A549 (cell line): ENCODE data around the gene GAMT. TPM values are rescaled to one million over a fixed set of nuclear protein-coding genes. Genes with fewer than 3 reads are reported as not detected.

Source experiments
- ATAC-seq, 2 experiments: fragments of 200-7000 bp in 1 of 2; fragments of >200 bp in 1 of 2; cut with Nextera tagmentation in 1 of 2; cut with Tn5 transposase in 1 of 2; 3 replicates each; pipeline versions ENCODE4 v1.8.0 to v1.9.1; 2018 to 2020; ENCODE audit warnings: mild to moderate bottlenecking in 1 of 2, moderate library complexity in 1 of 2
- CTCF ChIA-PET: fragments of 300-600 bp; sonication (Branson Sonifier 250); formaldehyde crosslinking; extraction: SDS; loops from one replicate; lab custom pipeline; 2021; ENCODE audit warnings: antibody characterized with exemption, inconsistent platforms; lab: Yijun Ruan, JAX
- POLR2A ChIA-PET: fragments of 350-600 bp; formaldehyde crosslinking; extraction: SDS; loops from one replicate; lab custom pipeline; 2021; ENCODE audit warnings: antibody characterized with exemption, inconsistent platforms; lab: Yijun Ruan, JAX
- DNase-seq, 2 experiments: peaks; one replicate each; pipeline versions ENCODE4 v3.0.0 to v3.0.0-alpha.2; 2011 to 2016; ENCODE audit warnings: low read depth in 1 of 2, low spot score in 1 of 2
- FAIRE-seq: peaks from 2 replicates; lab custom pipeline; 2011; peaks lifted over from hg19 to GRCh38; lab: Jason Lieb, UNC
- H3K27ac ChIP-seq, 2 experiments: fragments of >200 bp; sonication (Bioruptor Twin); formaldehyde crosslinking; 3 replicates each; pipeline ENCODE4 v1.5.1; 2016 to 2017
- H3K4me1 ChIP-seq: fragments of >200 bp; sonication (Bioruptor Twin); formaldehyde crosslinking; 3 replicates; pipeline ENCODE4 v1.6.1; 2016
- H3K4me2 ChIP-seq: fragments of >200 bp; sonication (Bioruptor Twin); formaldehyde crosslinking; 3 replicates; pipeline ENCODE4 v1.6.1; 2016
- H3K4me3 ChIP-seq: fragments of >200 bp; sonication (Bioruptor Twin); formaldehyde crosslinking; 3 replicates; pipeline ENCODE4 v1.5.1; 2016
- H3K9me3 ChIP-seq: fragments of >200 bp; sonication (Bioruptor Twin); formaldehyde crosslinking; 3 replicates; pipeline ENCODE4 v1.6.1; 2016
- BHLHE40 ChIP-seq: IDR thresholded peaks from 2 replicates; pipeline ENCODE4 v1.6.1; 2012; ENCODE audit warnings: low read depth, low read length, inconsistent platforms
- CHD4 ChIP-seq: fragments of 200-600 bp; sonication (generic); IDR thresholded peaks from 2 replicates; pipeline ENCODE4 v1.6.1; 2016; ENCODE audit warnings: antibody characterized with exemption, mild to moderate bottlenecking, borderline replicate concordance
- CTCF ChIP-seq: fragments of >200 bp; sonication (Bioruptor Twin); formaldehyde crosslinking; IDR thresholded peaks from 3 replicates; pipeline ENCODE4 v1.5.1; 2016
- EP300 ChIP-seq, 2 experiments: fragments of >200 bp; sonication (Bioruptor Twin); formaldehyde crosslinking; IDR thresholded peaks; 2 replicates in 1 of 2; 3 replicates in 1 of 2; pipeline ENCODE4 v1.6.1; 2016 to 2017
- FOSL2 ChIP-seq, 2 experiments: fragments of 450-650 bp in 1 of 2; fragments of >200 bp in 1 of 2; sonication (Bioruptor Twin) in 1 of 2; formaldehyde crosslinking; IDR thresholded peaks; 2 replicates each; pipeline versions ENCODE4 v1.5.0 to v1.6.1; 2016 to 2020; ENCODE audit warnings: mild to moderate bottlenecking in 1 of 2, moderate library complexity in 1 of 2
- GATA3 ChIP-seq: IDR thresholded peaks from 2 replicates; pipeline ENCODE4 v1.6.1; 2012; ENCODE audit warnings: borderline replicate concordance
- HES2 ChIP-seq: fragments of >200 bp; sonication (Bioruptor Twin); formaldehyde crosslinking; IDR thresholded peaks from 2 replicates; pipeline ENCODE4 v1.6.1; 2016
- HEYL ChIP-seq: fragments of 250-450 bp; sonication (Bioruptor Pico); IDR thresholded peaks from 2 replicates; pipeline ENCODE4 v1.8.0; 2021; ENCODE audit warnings: mild to moderate bottlenecking, moderate library complexity
- HOXB13 ChIP-seq: fragments of 250-450 bp; sonication (Bioruptor Pico); IDR thresholded peaks from 2 replicates; pipeline ENCODE4 v1.5.0; 2020; ENCODE audit warnings: low read depth, mild to moderate bottlenecking, moderate library complexity
- POLR2A ChIP-seq: IDR thresholded peaks from 2 replicates; pipeline ENCODE4 v1.6.1; 2012; ENCODE audit warnings: mild to moderate bottlenecking, low read length
- POLR2AphosphoS2 ChIP-seq: conservative IDR thresholded peaks from 2 replicates; pipeline ENCODE4 v1.6.1; 2012; ENCODE audit warnings: low read length, improper control_type of control experiment, inconsistent platforms
- RAD21 ChIP-seq, 2 experiments: fragments of >200 bp in 1 of 2; sonication (Bioruptor Twin) in 1 of 2; formaldehyde crosslinking in 1 of 2; IDR thresholded peaks in 1 of 2; conservative IDR thresholded peaks in 1 of 2; 2 replicates in 1 of 2; 3 replicates in 1 of 2; pipeline ENCODE4 v1.6.1; 2012 to 2018; ENCODE audit warnings: inconsistent platforms in 1 of 2
- RFX5 ChIP-seq: fragments of 450-650 bp; IDR thresholded peaks from 2 replicates; pipeline ENCODE4 v1.7.1; 2014; ENCODE audit warnings: antibody characterized with exemption, mild to moderate bottlenecking, moderate library complexity
- USF2 ChIP-seq: fragments of 450-650 bp; IDR thresholded peaks from 2 replicates; pipeline ENCODE4 v1.6.1; 2014; ENCODE audit warnings: antibody characterized with exemption
- WGBS: methylation state at CpG from one replicate; pipeline ENCODE4 v1.1.6; 2017; ENCODE audit errors: missing lambda C conversion rate; 5-methylcytosine and 5-hydroxymethylcytosine counted together
- polyA plus RNA-seq, 4 experiments: library from polyadenylated mRNA; depleted of rRNA in 3 of 4; stranded (reverse); fragments of >200 nt; fragmentation: RNase III in 1 of 4; extraction: RNeasy Plus Mini Kit Qiagen cat#74134 plus additional on column Dnase treatment in 1 of 4; gene quantifications; 2 replicates in 3 of 4; 3 replicates in 1 of 4; pipeline ENCODE4 v1.2.3, GENCODE V29; 2011 to 2017
- TF ChIP-seq, protein P1 (sequence below): fragments of 250-450 bp; sonication (Bioruptor Pico); IDR thresholded peaks from 2 replicates; pipeline ENCODE4 v1.5.0; 2020; ENCODE audit warnings: low read depth, mild to moderate bottlenecking, moderate library complexity
- TF ChIP-seq, protein P2 (sequence below): fragments of 250-450 bp; sonication (Bioruptor Pico); IDR thresholded peaks from 2 replicates; pipeline ENCODE4 v1.5.0; 2021; ENCODE audit warnings: mild to moderate bottlenecking, moderate library complexity, borderline replicate concordance

GAMT gene
- polyA plus RNA-seq, 2 of the 4 experiments (the other 2 are of a cell fraction): 13.6 to 26.0 TPM

DNA sequence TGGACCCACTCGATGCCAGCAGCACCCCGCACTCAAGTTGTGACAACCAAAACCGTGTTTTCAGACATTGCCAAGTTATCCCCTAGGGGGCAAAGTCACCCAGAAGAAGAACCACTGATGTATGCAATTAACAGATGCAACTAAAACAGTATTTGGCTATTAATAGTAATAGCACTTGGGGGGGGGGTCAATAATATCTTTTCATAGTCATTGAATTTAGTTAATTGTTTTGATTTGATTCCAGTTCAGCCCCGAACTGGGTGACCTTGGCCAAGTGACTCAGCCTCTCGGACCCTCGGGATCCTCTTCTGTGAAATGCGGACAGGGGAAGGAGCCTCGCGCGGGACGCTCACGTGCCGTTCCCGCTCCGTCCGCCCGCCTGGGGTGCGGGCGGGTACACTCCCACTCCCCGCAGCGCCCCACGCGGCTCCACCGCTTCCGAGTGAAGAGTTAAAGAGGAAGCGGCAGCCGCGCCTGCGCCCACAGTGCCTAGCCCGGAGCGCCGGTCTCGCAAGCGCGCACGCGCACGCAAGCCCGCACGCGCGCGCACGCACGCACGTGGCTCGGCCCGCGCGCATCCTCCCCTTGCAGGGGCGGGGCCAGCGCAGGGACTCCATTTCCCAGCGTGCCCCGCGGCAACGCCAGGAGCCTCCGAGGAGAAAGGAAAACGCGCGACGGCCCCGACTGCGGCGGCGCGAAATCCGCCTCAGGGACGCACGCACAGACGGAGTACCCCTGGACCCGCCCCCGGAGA is 5.6 kb upstream of the GAMT start (continued):
- TF ChIP-seq USF2 (0 out of 2 replicates have a peak, but pooled peaks have one; percentile 13), FOSL2 (IDR thresholded peaks at IDR 0.05) (no peak), FOSL2 (CRISPR knock-in tag; IDR thresholded peaks at IDR 0.05) (peak; percentile 23), HES2 (no peak), HOXB13 (CRISPR knock-in tag) (no peak), GATA3 (no peak), BHLHE40 (peak; percentile 68), POLR2A (peak; percentile 58), CHD4 (peak; percentile 77), RAD21 (conservative IDR thresholded peaks at IDR 0.05 in 1 of 2, IDR thresholded peaks at IDR 0.05 in 1 of 2) (peak in 1 of 2 experiments; percentile 23; a peak in 1 of 5 replicates), EP300 (IDR thresholded peaks at IDR 0.05) (no peak)
- TF ChIP-seq, protein P1, sequence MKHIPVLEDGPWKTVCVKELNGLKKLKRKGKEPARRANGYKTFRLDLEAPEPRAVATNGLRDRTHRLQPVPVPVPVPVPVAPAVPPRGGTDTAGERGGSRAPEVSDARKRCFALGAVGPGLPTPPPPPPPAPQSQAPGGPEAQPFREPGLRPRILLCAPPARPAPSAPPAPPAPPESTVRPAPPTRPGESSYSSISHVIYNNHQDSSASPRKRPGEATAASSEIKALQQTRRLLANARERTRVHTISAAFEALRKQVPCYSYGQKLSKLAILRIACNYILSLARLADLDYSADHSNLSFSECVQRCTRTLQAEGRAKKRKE: no peak

DNA sequence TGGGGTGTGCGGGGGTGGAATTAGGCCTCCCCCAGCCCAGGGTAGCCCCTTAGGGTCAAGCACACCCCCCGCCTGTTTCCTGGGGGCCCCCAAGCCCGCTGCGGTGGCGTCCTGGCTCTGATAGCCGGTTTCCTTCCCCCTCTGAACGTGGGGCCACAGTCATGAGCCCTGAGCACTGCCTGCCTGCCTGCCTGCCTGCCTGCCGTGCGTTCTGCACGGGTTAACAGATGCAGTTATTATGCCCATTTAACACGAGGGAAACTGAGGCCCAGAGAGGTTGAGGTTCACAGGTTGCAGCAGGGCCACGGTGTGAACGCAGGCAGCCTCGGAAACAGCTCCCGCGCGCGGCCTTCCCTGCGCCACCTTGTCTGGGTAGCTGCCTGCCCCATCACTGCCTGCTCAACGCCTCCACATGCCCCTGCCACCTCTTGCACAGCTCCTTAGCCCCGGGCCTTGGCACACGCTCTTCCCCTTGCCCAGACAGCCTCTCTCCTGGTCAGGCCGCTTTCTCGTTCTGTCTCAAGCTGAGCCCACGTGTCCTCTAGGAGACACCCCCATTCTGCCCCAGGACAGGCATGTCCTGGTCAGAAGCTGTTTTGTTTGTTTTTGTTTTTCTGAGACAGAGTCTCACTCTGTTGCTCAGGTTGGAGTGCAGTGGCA is 1.2 kb upstream of the GAMT start:
- ChIA-PET CTCF (interaction anchor here (1.0 to 1.6 kb wide), 7 partner anchors 10 to 159 kb away, joined by 3 to 4 read pairs (median 3); no protein-coding TSS in a partner anchor), POLR2A (no interaction called here)
- H3K4me2 ChIP-seq: peak overlapping the region; percentile 29; the same call in 1 of the 3 replicates
- H3K4me1 ChIP-seq: peaks cover 18% of the 10 kb centered on the region; the same call in 2 of the 3 replicates
- 72% methylated on average over 16 of the region's 25 CpGs for WGBS
- no peak overlapping the region for H3K4me3 ChIP-seq
- no peaks in the 10 kb centered on the region for H3K9me3 ChIP-seq
- DNase-seq: peak in 1 of 2 experiments; percentile 20
- FAIRE-seq: no peak
- ATAC-seq: no peak
- peak overlapping the region in 1 of 2 experiments; percentile 68; a peak in 3 of 6 replicates for H3K27ac ChIP-seq
- TF ChIP-seq POLR2AphosphoS2: no peak
- no peak for TF ChIP-seq HEYL (CRISPR knock-in tag)
- TF ChIP-seq, protein P2, sequence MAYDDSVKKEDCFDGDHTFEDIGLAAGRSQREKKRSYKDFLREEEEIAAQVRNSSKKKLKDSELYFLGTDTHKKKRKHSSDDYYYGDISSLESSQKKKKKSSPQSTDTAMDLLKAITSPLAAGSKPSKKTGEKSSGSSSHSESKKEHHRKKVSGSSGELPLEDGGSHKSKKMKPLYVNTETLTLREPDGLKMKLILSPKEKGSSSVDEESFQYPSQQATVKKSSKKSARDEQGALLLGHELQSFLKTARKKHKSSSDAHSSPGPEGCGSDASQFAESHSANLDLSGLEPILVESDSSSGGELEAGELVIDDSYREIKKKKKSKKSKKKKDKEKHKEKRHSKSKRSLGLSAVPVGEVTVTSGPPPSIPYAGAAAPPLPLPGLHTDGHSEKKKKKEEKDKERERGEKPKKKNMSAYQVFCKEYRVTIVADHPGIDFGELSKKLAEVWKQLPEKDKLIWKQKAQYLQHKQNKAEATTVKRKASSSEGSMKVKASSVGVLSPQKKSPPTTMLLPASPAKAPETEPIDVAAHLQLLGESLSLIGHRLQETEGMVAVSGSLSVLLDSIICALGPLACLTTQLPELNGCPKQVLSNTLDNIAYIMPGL (CRISPR knock-in tag): no peak
- TF ChIP-seq RFX5: no peak
- no peak for TF ChIP-seq CTCF
- no peak for TF ChIP-seq RAD21 (conservative IDR thresholded peaks at IDR 0.05 in 1 of 2, IDR thresholded peaks at IDR 0.05 in 1 of 2)
- no peak for TF ChIP-seq EP300 (IDR thresholded peaks at IDR 0.05)
